OCI-LY3 (cell line): ENCODE measurements around the gene HBA2.
"Not testable (repeated sequence)": the region's sequence is repeated elsewhere in the genome, so short reads cannot be mapped to it uniquely, and the experiment has no call there.

Experiments
- H2AFZ ChIP-seq: fragments of 200-600, 300-600 bp; shearing (Covaris generic); 2 replicates; pipeline ENCODE4 v1.6.0; 2014; ENCODE audit warnings: antibody characterized with exemption, low read depth, low read length
- H3K27ac ChIP-seq: fragments of 200-600, 300-600 bp; sonication (generic); 2 replicates; pipeline ENCODE4 v1.5.1; 2014; ENCODE audit warnings: mild to moderate bottlenecking, low read length, moderate library complexity, mixed read lengths
- H3K27me3 ChIP-seq: fragments of 200-600, 300-600 bp; sonication (generic); 2 replicates; pipeline ENCODE4 v1.6.1; 2014; ENCODE audit warnings: low read depth, low read length, mixed read lengths
- H3K36me3 ChIP-seq: fragments of 200-600, 300-600 bp; sonication (generic); replicated peaks from 2 replicates; pipeline ENCODE3; 2014; ENCODE audit warnings: low read depth, low read length, mixed read lengths
- H3K4me1 ChIP-seq: fragments of 300-600, 200-600 bp; sonication (generic); 2 replicates; pipeline ENCODE4 v1.6.1; 2014; ENCODE audit warnings: low read length, mixed read lengths
- H3K4me2 ChIP-seq: fragments of 200-600, 300-600 bp; sonication (generic); 2 replicates; pipeline ENCODE4 v1.6.1; 2014; ENCODE audit warnings: low read length, mixed read lengths
- H3K4me3 ChIP-seq: fragments of 300-600, 200-600 bp; sonication (generic); 2 replicates; pipeline ENCODE4 v1.5.1; 2014; ENCODE audit warnings: antibody characterized with exemption, mild to moderate bottlenecking, low read length, moderate library complexity
- H3K79me2 ChIP-seq: fragments of 300-600, 200-600 bp; shearing (Covaris generic); 2 replicates; pipeline ENCODE4 v1.6.1; 2014; ENCODE audit warnings: mild to moderate bottlenecking, low read length, mixed read lengths
- H3K9ac ChIP-seq: fragments of 300-600, 200-600 bp; shearing (Covaris generic); 2 replicates; pipeline ENCODE4 v1.6.0; 2014; ENCODE audit warnings: mild to moderate bottlenecking, low read length, moderate library complexity
- H3K9me3 ChIP-seq: fragments of 200-600, 300-600 bp; shearing (Covaris generic); 2 replicates; pipeline ENCODE4 v1.6.1; 2014; ENCODE audit warnings: low read length, mixed read lengths; ENCODE audit not compliant: insufficient read depth
- H4K20me1 ChIP-seq: fragments of 200-600, 300-600 bp; sonication (generic); 2 replicates; pipeline ENCODE4 v1.6.1; 2016; ENCODE audit warnings: low read length, mixed read lengths; ENCODE audit not compliant: insufficient read depth
- EZH2phosphoT487 ChIP-seq: fragments of 200-600 bp; shearing (Covaris generic); IDR thresholded peaks from 2 replicates; pipeline ENCODE4 v1.6.1; 2018; ENCODE audit warnings: antibody characterized with exemption, mixed run types, low read depth
- TF ChIP-seq, protein P1 (sequence below): fragments of 200-600, 300-600 bp; sonication (generic); IDR thresholded peaks from 2 replicates; pipeline ENCODE4 v1.5.1; 2014; ENCODE audit warnings: antibody characterized with exemption, low read length, low read depth

The HBA2 gene

DNA sequence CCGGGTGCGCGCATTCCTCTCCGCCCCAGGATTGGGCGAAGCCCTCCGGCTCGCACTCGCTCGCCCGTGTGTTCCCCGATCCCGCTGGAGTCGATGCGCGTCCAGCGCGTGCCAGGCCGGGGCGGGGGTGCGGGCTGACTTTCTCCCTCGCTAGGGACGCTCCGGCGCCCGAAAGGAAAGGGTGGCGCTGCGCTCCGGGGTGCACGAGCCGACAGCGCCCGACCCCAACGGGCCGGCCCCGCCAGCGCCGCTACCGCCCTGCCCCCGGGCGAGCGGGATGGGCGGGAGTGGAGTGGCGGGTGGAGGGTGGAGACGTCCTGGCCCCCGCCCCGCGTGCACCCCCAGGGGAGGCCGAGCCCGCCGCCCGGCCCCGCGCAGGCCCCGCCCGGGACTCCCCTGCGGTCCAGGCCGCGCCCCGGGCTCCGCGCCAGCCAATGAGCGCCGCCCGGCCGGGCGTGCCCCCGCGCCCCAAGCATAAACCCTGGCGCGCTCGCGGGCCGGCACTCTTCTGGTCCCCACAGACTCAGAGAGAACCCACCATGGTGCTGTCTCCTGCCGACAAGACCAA lies at the start of gene HBA2:
Gene HBA2, plus strand, starts transcription at position 503 of the 568 bp plus-strand sequence. Its CDS starts 37 bp downstream, at position 540.
- not testable (repeated sequence) for H2AFZ ChIP-seq, H3K27me3 ChIP-seq, H3K4me1 ChIP-seq, H4K20me1 ChIP-seq, H3K4me2 ChIP-seq, H3K27ac ChIP-seq, H3K4me3 ChIP-seq, H3K9ac ChIP-seq, H3K79me2 ChIP-seq, H3K36me3 ChIP-seq, H3K9me3 ChIP-seq

DNA sequence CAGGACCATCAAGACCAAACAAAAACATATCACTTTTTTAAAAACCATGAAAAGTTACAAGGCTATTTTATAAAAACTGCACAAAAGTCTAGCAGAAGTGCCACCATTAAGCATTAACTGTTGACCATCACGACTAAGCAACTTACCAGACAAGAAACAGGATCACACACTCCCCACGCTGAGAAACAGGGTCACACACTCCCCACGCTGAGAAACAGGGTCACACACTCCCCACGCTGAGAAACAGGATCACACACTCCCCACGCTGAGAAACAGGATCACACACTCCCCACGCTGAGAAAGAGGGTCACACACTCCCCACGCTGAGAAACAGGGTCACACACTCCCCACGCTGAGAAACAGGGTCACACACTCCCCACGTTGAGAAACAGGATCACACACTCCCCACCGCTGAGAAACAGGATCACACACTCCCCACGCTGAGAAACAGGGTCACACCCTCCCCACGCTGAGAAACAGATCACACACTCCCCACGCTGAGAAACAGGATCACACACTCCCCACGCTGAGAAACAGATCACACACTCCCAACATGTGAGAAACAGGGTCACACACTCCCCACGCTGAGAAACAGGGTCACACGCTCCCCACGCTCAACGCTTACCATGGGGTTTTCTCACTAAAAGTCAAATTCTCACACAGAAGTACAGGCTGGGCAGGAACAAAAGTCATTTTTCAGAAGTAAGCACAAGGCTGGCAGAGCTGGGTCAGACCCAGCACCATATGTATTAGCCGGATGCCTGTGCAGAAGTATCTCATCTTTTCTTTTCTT lies 48.9 kb upstream of the HBA2 start:
- not testable (repeated sequence) for H3K9ac ChIP-seq, H3K36me3 ChIP-seq, H3K4me3 ChIP-seq, H3K4me2 ChIP-seq, H3K4me1 ChIP-seq, H3K27ac ChIP-seq, H4K20me1 ChIP-seq, H3K27me3 ChIP-seq, H3K9me3 ChIP-seq, H2AFZ ChIP-seq
- H3K79me2 ChIP-seq = peaks cover 18% of the 10 kb centered on the region

DNA sequence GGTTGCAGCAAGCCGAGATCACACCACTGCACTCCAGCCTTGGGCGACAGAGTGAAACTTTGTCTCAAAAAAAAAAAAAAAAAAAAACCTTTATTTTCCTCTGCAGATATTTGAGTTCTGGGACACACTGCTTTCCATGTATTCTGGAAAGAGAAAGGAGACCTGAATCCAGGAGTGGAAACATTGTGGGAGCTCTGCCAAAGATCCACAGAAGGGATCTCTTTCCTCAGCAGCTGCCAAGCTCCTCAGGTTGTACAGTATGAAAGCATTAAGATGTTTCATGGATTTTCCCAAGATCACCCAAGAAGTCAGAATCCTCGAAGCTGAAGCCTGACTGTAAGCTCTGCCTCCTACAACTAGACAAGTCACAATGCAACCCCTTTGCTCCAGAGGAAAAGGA lies 47.7 kb upstream of the HBA2 start:
- no peak overlapping the region for H3K27ac ChIP-seq
- no peak overlapping the region for H3K9ac ChIP-seq
- peaks cover 31% of the 10 kb centered on the region for H3K79me2 ChIP-seq
- H3K4me2 ChIP-seq = no peak overlapping the region
- H3K9me3 ChIP-seq = no peaks in the 10 kb centered on the region
- peaks cover 16% of the 10 kb centered on the region for H3K36me3 ChIP-seq
- no peak overlapping the region for H2AFZ ChIP-seq
- H3K4me1 ChIP-seq = no peaks in the 10 kb centered on the region
- no peaks in the 10 kb centered on the region for H3K27me3 ChIP-seq
- no peak for TF ChIP-seq EZH2phosphoT487
- TF ChIP-seq, protein P1, sequence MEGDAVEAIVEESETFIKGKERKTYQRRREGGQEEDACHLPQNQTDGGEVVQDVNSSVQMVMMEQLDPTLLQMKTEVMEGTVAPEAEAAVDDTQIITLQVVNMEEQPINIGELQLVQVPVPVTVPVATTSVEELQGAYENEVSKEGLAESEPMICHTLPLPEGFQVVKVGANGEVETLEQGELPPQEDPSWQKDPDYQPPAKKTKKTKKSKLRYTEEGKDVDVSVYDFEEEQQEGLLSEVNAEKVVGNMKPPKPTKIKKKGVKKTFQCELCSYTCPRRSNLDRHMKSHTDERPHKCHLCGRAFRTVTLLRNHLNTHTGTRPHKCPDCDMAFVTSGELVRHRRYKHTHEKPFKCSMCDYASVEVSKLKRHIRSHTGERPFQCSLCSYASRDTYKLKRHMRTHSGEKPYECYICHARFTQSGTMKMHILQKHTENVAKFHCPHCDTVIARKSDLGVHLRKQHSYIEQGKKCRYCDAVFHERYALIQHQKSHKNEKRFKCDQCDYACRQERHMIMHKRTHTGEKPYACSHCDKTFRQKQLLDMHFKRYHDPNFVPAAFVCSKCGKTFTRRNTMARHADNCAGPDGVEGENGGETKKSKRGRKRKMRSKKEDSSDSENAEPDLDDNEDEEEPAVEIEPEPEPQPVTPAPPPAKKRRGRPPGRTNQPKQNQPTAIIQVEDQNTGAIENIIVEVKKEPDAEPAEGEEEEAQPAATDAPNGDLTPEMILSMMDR = no peak
- no peak overlapping the region for H3K4me3 ChIP-seq
- H4K20me1 ChIP-seq = peaks cover 15% of the 10 kb centered on the region

- Histone ChIP-seq H4K20me1 (peaks cover 27% of the 10 kb centered on the region), H3K27me3 (no peaks in the 10 kb centered on the region), H3K4me2 (no peak overlapping the region), H3K79me2 (peaks cover 64% of the 10 kb centered on the region), H2AFZ (no peak overlapping the region), H3K27ac (no peak overlapping the region), H3K36me3 (peaks cover 15% of the 10 kb centered on the region), H3K9me3 (no peaks in the 10 kb centered on the region), H3K4me1 (no peaks in the 10 kb centered on the region), H3K4me3 (no peak overlapping the region), H3K9ac (no peak overlapping the region)
- TF ChIP-seq, protein P1 = no peak
- no peak for TF ChIP-seq EZH2phosphoT487
Measured at GRCh38 chr16:129075-129474, 43.6 kb upstream of the HBA2 start.

DNA sequence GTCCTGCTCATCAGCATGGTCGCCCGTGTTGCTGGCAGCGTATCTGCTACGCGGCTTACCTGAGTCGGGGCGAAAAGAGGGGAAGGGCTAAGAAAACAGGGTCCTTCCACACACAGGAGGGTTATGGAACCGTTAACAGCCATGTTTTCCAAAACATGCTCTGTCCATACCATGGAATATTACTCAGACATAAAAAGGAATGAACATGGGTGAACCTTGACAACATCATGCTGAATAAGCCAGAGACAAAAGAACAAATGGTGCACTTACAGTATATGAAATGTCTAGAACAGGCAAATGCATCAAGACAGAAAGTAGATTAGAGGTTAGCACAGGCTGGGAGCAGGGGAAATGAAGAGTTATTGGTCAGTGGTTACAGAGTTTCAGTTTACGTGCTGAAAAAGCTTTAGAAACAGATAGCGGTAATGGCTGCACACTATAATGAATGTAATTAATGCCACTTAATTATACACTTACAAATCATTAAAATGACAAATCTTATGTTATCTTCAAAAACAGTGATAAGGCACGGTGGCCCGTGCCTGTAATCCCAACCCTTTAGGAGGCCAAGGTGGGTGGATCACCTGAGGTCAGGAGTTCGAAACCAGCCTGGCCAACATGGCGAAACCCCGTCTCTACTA lies 42.0 kb upstream of the HBA2 start:
- Histone ChIP-seq H3K4me1 (no peaks in the 10 kb centered on the region), H3K4me3 (no peak overlapping the region), H2AFZ (no peak overlapping the region), H3K4me2 (no peak overlapping the region), H3K9ac (no peak overlapping the region), H3K36me3 (peaks cover 18% of the 10 kb centered on the region), H3K79me2 (peaks cover 78% of the 10 kb centered on the region), H3K9me3 (no peaks in the 10 kb centered on the region), H4K20me1 (peaks cover 27% of the 10 kb centered on the region), H3K27ac (no peak overlapping the region), H3K27me3 (no peaks in the 10 kb centered on the region)
- TF ChIP-seq, protein P1 = no peak
